HG03097 (cell line): Measurements from ENCODE around the gene MED12.
"Not testable (repeated sequence)": the region's sequence is repeated elsewhere in the genome, so short reads cannot be mapped to it uniquely, and the experiment has no call there.

Experiments
- ATAC-seq: cut with Tn5 transposase; IDR thresholded peaks from one replicate; pipeline ENCODE4 v1.9.1; 2021; ENCODE audit not compliant: unreplicated experiment, low FRiP score

MED12 gene

DNA sequence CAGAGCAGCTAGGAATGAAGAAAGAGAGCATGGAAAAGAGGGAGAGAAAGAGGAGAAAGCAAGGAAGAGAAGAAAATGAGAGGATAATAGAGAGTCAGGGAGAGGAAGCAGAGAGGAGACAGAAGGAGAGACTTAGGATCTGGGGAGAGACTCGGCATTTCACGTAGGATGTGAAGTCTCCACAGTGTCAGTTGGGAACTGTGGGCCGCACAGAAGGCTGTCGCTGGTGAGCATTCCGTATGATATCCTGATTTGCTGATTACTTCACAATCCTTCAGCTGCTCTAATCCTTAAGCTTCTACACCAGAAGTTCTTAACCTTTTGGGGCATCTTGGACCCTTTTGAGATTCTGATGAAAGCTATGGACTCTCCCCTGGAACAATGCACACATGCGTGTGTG lies 40.2 kb downstream of the MED12 start:
- ATAC-seq: no peak

DNA sequence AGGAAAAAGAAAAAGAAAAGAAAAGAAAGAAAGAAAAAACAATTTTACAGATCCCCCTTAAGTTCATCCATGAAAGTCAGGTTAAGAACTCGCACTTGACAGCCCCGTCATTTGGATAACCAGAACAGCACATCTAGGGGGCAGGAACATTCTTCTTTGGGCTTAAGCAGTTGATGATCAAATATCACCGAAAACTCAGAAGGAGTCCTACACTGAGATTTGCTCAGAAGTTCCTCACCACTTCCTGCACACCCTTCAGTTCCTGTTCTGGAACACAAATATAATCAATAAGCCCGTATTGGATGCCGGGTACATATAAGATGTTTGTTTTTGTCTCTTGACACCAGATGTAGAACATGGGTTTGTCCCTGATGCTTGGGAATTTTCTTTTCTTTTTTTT lies 40.9 kb downstream of the MED12 start:
- ATAC-seq: no peak

DNA sequence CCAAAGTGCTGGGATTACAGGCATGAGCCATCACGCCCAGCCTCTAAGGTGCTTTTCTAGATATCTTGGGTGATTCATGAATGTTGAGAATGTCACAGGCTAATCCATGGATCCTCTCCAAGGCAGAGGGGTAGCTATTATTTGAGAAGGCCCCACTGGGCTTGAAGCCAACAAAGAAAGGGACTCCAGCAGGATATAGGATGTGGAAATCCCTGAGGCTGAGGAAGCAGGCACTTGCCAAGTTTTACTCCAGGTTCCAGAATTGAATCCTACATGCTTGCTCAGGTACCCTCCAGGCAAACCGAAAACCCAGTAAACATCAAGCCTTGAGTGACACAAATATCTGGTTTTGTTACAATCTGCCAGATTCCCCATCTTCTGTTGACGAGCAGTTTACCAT lies 42.1 kb downstream of the MED12 start:
- no peak for ATAC-seq

DNA sequence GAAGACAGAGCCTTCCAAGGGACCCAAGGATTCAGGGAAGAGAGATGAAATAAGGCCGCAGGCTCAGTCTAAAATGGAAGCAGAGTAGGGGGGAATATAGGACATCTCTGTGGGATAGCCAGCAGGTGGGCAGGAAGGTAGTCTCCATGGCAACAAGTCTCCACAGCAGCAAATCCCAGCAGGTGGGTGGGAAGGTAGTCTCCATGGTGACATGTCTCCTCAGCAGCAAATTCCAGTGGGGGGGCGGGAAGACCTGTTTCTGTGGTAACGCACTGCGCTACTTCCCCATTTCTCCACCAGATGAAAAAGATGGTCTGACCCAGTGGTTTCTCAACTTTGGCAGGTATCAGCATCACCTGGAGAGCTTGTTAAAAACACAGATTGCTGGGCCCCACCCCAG lies 44.6 kb downstream of the MED12 start:
- ATAC-seq: no peak

DNA sequence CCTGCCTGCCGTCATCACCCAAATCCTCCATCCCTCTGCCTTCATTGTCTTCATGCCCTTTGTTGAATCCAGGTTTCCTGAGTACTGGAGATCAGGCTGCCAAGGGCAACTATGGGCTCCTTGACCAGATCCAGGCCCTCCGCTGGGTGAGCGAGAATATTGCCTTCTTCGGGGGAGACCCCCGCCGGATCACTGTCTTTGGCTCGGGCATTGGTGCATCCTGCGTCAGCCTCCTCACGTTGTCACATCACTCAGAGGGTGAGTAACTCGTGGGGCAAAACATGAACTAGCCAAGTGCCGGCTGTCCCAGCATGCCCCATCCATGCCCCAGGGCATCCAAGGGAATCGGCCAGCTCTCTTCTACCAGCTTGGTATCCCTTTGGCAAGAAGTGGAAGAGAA lies 45.7 kb downstream of the MED12 start:
- ATAC-seq: no peak

DNA sequence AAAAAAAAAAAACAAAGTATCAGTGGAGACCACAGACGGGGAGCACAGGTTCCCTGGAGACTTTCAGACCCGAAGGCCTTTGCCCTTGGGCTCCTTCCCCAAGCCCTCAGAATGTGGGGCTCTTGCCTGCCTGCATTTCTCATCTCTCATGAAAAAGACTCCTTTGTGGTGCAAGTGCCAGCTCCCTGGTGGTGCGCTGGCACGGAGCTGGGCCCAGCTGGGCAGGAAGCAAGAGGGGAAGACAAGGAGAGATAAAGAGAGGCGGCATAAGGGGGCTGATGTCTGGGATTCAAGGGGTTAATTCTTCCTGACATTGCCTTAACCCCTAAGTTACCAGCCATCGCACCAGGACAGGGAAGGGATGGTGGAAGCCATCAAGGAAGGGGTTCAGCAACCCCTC lies 48.1 kb downstream of the MED12 start:
- no peak for ATAC-seq

DNA sequence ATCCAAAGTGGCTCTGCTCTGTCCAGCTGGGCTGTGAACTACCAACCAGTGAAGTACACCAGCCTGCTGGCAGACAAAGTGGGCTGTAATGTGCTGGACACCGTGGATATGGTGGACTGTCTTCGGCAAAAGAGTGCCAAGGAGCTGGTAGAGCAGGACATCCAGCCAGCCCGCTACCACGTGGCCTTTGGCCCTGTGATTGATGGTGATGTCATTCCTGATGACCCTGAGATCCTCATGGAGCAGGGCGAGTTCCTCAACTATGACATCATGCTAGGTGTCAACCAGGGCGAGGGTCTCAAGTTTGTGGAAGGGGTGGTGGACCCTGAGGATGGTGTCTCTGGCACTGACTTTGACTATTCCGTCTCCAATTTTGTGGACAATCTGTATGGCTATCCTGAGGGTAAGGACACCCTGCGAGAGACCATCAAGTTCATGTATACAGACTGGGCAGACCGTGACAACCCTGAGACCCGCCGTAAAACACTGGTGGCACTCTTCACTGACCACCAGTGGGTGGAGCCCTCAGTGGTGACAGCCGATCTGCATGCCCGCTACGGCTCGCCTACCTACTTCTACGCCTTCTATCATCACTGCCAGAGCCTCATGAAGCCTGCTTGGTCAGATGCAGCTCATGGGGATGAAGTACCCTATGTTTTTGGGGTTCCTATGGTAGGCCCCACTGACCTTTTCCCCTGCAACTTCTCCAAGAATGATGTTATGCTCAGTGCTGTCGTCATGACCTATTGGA lies 48.8 kb downstream of the MED12 start:
- ATAC-seq: no peak

DNA sequence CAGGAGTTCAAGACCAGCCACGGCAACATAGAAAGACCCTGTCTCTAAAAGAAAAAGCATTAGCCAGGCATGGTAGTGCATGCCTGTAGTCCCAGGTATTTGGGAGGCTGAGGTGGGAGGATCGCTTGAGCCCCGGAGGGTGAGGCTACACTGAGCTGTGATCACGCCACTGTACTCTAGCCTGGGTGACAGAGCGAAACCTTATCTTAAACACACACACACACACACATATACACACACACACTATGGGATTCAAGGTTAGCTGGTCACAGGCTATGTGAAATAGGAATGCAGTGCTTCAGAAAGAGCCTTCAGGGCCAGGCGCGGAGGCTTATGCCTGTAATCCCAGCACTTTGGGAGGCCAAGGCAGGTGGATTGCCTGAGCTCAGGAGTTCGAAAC lies 49.7 kb downstream of the MED12 start:
- no peak for ATAC-seq

DNA sequence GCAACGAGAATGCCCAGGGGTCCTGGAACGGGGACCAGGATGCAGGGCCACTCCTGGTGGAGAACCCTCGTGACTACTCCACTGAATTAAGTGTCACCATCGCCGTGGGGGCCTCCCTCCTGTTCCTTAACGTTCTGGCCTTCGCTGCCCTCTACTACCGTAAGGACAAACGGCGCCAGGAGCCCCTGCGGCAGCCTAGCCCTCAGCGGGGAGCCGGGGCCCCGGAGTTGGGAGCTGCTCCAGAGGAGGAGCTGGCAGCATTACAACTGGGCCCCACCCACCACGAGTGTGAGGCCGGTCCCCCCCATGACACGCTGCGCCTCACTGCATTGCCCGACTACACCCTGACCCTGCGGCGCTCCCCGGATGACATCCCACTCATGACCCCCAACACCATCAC lies 51.2 kb downstream of the MED12 start:
- ATAC-seq: no peak

DNA sequence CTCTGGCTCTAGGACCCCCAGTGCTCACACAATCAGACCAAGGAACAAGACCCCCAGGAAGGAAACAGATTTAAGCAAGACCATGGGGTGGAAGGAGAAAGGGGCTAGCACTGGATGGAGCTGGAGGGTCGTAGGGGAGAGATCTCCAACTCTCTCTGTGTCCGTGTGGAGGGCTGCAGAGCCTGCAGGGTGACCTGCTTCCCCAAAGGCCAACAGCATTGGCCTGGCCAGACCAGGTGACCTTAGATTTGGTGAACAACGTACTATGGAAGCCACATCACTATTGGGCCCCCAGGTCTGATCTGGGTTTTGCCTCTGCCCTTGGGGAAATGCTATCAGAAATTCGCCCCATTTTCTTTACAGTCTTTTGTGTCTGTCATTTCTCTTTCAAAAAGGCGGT lies 52.3 kb downstream of the MED12 start:
- ATAC-seq: no peak

DNA sequence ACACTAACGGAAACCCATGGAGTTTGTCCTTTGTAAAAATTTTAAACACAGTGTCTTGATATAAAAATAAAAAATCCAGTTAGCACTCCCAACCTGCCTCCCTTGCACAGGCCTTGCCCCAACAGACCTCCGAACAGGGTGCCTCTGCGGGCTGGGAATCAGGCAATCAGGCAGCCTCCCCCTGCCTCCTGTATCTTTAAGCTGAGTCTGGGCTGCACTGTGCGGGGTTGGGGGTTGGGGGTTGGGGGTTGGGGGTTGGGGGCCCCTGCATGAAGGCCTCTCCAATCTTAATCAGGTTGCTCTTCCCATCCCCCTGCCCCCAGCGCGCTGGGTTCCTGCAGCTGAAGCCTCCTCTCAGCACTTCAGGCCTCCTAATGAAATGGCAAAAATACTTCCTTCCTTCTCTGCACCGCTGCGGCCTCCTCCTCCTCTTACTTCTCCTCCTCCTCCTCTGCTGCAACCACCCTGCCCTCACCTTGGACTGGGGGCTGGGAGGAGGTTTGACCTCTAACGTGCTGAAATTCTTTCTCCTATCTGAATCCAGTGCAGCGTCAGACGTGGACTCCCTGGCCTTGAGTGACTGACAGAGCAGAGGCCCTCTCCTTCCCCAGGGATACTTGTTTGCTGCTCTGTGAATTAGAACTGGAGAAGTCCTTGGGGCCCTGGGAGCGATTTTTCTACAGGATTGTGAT lies 52.9 kb downstream of the MED12 start:
- no peak for ATAC-seq

DNA sequence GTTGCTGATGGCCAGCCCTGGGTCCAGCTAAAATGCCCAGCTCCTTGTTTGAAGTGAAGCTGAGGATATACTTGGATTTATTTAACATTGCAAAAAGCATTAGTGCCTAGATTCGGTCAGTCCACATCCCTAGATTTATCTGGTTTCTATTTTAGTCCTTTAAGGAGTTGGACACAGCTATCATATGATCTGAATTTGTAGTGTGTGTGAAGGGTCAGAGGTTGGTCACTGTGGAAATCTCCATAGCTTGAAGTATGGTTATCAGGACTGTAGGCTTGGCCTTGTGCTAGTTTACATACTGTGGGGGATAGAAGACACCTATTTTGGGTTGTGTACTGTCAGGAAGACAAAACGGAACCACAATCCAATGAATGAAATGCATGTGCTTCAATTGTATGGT lies 55.0 kb downstream of the MED12 start:
- ATAC-seq: no peak

DNA sequence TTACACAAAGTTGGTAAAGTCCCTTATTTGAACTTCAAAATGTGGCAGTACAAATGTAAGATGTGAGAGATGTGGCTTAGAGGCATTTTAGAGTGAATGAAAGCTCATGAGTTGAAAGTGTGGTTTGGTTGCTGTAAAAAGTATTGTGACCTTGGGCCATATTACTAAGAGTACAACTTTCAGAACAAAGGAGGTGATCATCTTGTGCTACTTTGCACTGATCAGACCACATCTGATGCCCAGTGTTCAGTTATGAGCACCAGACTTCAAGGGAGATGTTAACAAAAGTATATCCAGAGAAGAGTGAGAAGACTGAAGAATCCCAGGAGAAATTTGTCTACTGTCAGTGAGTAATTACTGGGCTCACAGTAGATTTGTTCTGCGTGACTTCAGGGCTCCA lies 56.4 kb downstream of the MED12 start:
- ATAC-seq: no peak

DNA sequence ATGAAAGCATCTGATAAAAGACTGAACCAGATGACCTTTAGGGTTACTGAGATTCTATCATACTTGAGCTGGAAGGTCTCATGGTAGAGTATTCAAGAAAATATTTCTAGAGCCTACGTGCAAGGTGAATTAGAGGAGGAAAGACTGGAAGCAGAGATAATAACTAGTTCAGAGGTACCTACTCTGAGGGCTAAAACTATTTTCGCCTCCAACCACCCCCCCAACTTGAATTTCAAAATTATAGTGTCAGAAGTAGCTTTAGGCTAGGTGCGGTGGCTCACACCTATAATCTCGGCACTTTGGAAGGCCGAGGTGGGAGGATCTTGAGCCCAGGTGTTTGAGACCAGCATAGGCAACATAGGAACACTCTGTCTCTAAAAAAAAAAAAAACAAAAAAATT lies 57.1 kb downstream of the MED12 start:
- no peak for ATAC-seq

DNA sequence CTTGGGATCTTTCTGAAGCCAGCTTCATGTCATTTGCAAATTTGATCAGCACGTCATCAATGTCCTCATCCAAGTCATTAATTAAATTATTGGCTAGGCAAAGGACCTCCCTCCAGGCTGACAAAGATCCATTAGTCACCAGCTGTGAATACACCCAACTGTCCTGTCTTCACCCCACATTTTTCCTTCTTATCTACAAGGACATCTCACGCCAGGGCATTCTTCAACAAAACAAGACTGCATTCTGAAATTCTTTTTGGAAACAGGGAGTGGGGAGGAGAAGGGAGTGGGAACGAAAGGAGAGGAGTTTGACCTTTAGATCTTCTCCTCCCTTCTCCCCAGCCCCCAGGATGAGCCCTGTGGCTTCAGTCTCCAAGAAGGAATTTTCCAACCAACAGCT lies 58.9 kb downstream of the MED12 start:
- no peak for ATAC-seq

DNA sequence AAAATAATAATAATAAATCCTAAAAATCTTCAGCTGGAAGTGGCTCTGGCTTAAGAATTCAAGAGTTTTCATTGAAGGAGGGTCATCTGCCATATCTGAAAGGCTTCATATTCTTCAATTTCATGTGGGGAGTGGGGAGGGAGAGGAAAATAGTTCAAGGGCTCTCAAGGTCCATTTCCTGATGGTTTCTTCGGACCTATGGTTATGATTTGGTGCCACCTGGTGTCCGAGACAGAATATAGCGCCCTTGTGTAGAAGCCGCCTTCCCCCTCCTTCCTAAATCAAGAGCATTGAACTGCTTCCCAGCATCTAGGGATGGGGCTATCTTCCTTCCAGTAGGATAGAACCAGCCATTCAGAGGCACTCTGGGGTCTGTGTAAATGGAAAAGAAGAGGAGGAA lies 60.5 kb downstream of the MED12 start:
- ATAC-seq: no peak

DNA sequence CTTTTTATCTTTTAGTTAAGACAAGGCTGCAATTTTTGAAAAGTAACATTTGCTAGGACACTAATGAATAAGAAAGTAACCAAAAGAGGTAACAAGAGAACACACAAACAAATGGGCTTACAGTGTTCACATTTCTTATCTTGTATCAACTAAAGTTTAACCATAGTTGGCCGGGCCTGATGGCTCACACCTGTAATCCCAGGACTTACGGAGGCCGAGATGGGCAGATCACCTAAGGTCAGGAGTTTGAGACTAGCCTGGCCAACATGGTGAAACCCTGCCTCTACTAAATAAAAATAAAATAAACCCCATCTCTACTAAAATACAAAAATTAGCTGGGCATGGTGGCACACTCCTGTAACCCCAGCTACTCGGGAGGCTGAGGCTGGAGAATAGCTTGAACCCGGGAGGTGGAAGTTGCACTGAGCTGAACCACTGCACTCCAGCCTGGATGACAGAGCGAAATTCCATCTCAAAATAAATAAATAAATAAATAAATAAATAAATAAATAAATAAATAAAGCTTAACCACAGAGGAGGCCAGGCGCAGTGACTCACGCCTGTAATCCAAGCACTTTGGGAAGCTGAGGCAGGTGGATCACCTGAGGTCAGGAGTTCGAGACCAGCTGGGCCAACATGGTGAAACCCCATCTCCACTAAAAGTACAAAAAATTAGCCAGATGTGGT lies 62.3 kb downstream of the MED12 start:
- not testable (repeated sequence) for ATAC-seq

DNA sequence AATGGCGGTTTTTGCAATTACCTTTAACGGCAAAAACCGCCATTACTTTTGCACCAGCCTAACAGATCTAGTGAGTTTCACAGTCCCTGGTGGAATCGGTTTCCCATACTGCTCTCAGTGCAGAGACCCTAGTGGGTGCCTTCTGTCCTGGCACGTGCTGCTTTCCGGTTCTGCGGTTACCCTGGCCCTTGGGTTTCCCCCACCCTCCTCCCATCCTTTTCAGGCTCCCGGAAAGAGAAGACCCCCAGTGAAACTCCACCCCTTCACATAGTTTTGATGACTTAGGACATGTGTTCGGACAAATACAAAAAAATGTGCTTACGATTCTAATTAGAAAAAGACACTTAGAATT lies 63.1 kb downstream of the MED12 start:
- ATAC-seq: peak; percentile 41

DNA sequence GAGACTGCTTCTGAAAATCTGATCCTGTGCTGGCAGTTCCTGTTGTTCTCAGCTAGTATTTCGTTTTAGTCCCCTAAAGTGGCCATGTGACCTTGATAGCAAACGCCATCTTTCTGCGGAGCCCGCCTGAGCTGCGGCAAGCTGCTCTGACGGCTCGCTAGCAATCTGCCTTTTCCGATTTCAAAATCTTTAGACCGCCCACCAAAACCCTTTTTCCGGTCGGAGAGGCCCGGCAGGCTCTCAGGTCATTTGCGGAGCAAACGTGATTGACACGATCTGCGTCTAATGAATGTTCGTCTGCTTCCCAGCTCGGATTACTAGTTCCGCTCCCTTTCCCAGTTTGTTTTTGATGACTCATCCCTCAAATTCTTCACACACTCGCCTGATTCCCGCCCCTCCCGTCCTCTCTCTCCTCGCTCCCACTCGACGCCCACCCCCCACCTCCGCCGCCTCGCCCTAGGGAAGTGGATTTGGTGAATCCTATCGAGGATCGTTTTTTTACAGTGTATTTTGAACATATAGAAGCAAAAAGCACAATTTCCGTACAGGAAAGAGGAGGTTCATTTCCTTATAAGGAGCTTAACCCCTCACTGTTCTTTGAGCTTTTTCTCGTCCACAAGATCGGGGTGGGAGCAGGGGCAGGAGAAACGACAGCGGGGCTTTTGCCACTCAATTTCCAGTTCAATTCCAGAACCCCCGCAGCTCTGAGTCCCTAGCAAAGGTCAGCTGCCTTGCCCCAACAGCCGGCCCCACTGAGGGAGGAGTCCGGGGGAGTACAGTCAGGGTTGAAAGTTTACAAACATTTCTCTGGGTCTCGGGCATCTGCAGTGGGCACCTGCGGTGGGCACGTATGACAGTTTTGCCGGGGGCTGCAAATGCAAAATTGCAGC lies 63.8 kb downstream of the MED12 start:
- ATAC-seq: peak; percentile 78

DNA sequence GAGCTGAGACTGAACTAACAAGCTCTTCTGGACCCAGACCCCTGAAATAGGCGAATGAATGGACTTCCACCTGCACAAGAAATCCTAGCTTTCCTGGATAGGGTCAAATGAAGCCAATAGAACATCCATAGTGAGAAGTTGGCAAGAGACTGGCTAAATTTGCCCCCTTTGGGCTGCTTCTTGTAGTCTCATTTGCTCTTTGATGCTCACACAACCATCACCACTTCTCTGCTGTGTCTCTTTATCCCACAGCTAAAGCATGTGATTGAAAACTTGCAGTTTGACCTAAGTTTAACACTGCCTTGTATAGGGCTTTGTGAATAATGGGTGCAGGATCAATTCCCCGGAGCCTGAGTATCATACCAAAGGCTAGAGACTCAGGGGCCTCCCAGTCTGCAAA lies 64.5 kb downstream of the MED12 start:
- ATAC-seq: no peak

DNA sequence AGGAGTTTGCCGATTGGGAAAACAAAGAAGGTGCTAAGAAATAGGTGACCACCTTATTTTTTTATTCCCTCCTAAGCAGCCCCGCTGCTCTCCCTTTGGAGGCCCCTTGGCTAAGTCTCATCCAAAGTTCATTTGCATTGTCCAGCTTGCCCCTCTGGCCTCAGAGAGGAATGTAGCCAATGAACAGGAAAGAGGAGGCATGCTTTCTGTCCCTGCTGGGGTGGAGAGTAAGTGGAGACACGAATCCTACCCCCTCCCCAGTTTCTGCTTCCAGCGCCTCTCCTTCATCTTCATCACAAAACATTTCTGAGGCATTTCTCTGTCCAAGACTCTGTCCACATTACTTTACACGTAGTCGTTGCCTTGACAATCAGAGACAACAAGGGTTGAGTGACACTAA lies 64.9 kb downstream of the MED12 start:
- no peak for ATAC-seq
